Measurements from ENCODE around the gene CERS6.

CERS6 gene

DNA sequence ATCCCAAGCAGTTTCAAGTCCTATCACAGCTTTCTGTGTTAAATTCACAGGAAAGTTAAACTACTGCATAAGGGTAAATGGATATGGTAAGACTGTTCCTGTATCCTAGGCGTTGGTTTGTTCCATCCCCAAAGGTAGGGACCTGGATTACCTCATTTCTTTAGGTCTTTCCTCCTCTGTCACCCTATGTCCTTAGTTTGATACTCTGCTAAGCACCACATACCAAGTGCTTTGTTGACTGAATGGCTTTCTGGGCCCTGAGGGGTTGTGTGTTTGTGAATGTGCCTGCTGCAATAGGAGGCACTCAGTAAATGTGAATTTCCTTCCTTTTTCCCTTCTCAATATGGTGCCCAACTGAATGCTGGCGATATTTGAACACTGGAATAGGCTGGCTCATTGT lies 354.2 kb downstream of the CERS6 start:
- DNase-seq = no peak

DNA sequence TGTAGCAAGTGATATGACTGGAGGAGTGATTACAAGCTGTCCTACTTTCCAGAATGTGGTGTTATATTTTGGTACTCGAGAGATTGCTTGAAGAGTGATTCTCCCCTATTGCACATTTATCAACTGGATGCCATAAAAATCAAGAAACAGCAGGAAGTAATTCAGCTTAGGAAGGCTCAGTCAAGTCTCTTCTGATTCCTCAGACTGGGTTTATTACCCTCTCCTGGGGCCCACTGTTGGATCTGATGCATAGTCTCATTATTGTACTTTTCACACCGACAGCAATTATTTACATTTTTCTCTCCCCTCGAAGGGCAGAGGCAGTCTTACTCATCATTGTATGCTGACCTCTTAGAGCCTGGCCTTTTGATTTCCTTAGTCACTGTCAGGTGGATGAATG lies 355.6 kb downstream of the CERS6 start:
- no peak for DNase-seq

DNA sequence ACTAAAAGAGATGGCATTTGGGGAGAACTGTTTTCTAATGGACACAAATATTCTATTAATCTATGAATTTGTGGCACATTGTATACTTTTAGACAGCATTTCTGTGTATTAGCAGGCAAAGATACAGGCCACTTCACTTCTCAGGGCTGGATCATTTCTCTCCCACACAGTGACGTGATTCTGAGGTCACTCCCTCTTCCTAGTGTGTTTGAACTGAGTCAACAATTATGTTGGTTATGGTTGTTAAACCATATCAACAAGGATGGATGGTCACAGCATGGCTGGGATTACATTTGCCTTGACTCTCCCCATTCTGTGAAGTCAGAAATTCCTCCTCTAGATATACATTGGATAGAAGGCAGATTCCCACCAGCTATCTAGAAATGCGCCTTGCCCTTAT lies 358.0 kb downstream of the CERS6 start:
- no peak for DNase-seq

DNA sequence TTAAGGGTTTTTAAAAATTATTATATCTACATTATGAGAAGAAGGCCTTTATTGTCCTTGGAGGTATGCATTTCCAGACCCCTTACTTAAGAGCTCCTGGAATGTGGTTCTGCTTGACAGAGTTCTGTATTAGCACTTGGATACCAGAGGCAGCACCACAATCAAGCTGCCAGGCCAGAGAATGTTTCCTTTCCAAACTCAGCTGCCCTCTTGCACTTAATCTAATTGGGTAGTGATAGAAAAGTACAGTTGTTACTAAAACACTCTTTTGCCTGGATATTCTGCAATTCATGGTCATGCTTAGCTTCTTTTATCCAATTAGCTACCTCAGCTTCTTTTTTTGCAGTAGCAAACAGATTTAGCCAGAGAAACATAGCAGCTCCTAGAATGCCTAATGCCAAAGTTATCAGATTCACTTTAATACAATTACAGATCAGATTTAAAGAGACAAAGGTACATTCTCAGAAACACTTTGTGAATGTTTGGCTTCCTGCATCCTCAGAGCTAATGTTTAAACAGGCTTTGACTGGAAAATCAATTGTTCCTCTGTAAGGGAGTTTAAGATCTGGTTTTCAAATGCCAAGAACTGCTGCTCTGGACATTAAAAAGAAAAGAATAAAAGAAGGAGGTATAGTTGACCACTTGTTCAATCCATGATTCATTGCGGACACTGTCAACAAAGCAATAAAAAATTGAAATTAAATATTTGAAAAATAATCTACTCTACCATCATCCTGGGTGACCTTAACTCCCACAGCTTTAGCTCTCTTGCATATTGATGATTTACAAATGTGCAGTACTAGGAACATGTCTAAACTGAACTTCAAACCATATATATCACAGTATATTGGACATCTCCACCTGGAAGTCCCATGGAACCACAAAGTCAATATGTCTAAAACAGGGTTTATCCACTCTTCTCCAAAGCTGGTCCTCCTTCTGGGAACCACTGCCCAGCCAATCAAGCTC lies 359.2 kb downstream of the CERS6 start:
- DNase-seq = no peak

- no peak for DNase-seq
Observed at GRCh38 chr2:168816369-168816768, 360.3 kb downstream of the CERS6 start.

DNA sequence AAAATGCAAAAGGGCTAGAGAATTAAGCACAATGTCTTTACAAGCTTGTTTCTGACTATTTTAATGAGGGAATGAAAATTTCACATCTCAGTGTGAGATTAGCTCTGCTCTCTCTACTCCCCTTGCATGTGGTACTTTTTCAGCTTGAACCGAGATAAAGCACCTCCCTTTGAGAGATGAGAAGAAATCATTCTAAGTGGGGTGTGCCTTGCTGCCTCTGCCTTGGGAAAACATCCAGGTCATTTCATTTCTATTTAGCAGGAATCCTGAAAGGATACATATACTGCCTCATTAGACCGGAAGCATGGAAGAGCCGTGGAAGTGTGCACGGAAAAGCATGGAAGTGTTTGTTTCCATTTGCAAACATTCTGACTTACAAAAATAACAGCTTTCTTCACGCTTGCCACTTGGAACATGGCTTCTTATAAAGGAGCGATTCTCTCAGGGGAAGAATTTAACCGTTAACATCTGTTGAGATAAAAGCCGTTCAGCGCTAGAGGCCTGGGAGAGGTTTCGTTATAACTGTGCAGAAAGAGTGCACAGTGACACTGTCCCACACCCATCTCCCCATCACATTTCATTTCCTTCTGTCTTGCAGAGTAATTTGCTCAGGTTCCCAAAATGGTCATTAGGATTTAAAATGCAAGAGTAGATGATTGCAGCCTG lies 363.1 kb downstream of the CERS6 start:
- no peak for DNase-seq

DNA sequence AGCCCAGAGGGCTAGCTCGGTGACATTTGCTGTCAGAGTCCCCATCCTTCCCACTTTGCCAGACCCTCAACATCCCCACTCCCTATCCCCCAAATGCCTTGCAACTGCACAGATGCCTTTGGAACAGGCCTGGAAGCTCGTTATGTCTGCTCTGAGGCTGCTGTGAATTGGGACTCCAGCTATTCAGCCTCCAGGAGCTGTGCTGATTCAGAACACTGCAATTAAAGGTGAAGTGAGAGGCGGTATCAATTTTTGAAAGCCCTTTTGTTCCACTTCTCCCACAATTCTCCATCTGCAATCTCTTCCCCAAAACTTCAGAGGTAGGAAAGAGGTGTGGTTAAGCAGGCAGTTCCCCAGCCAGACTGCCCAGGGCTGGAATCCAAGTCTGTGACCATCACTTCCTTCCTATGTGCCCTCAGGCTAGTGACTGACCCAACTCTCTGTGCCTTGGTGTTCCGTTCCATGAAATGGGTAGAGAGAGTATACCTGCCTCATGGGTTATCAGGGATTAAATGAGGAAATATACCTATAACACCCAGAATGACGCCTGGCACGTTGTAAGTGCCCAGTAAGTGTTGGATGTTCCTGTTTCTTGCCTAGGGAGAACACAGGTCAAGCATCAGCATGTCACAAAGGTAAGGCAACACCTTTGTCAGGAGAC lies 363.9 kb downstream of the CERS6 start:
- no peak for DNase-seq

GRCh38 chr2:168821577-168821976 lies 365.5 kb downstream of the CERS6 start:
- DNase-seq = no peak

- DNase-seq = no peak
Observed at GRCh38 chr2:168821992-168822391, 365.9 kb downstream of the CERS6 start.

Data from hematopoietic multipotent progenitor cell treated with erythropoietin and hydrocortisone succinate and interleukin-3 and kit ligand, for 6 days (in vitro differentiated cells).